ENCODE results near the gene SH2D3A.

DNA sequence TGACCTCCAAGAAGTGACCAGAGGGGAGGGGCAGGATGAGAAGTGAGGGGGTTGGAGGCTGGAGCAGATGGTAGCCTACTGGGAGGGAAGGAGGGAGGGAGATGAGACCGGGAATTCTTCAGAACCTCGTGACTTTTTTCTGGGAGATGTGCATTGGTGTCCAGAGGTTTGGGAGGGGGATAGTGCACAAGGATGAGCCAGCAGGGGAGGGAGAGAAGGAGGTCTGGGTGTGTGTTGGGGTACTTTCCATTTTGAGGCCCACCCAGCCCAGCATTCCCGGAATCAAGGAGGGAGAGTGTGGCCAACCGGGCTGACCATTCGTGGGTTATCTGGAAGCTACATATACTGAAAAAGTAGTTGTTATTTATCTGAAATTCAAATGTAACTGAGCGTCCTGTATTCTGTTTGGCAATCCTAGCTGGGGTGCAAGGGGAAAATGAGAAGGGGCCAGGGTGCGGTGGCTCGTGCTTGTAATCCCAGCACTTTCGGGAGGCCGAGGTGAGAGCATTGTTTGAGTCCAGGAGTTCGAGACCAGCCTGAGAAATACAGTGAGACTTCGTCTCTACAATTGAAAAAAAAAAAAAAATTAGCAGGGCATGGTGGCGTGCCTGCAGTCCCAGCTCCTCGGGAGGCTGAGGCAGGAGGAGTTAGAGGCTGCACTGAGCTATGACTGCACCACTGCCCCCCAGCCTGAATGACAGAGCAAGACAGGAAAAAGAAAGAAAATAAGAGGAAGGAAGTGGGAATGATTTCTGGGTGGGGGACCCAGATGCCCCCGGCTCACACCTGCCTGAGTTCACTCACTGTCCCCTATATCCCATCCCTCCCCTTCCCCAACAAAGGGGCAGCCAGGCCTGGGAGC, 42.4 kb downstream of the SH2D3A start:
- TF ChIP-seq POLR2A (IDR thresholded peaks at IDR 0.05) = no peak
- TF ChIP-seq, protein P1, sequence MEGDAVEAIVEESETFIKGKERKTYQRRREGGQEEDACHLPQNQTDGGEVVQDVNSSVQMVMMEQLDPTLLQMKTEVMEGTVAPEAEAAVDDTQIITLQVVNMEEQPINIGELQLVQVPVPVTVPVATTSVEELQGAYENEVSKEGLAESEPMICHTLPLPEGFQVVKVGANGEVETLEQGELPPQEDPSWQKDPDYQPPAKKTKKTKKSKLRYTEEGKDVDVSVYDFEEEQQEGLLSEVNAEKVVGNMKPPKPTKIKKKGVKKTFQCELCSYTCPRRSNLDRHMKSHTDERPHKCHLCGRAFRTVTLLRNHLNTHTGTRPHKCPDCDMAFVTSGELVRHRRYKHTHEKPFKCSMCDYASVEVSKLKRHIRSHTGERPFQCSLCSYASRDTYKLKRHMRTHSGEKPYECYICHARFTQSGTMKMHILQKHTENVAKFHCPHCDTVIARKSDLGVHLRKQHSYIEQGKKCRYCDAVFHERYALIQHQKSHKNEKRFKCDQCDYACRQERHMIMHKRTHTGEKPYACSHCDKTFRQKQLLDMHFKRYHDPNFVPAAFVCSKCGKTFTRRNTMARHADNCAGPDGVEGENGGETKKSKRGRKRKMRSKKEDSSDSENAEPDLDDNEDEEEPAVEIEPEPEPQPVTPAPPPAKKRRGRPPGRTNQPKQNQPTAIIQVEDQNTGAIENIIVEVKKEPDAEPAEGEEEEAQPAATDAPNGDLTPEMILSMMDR (IDR thresholded peaks at IDR 0.05 in 8 of 11, conservative IDR thresholded peaks at IDR 0.05 in 3 of 11) = no peak

Data from spleen (tissue), 7 donors.